Upper lobe of left lung (tissue), 4 donors: ENCODE measurements around the gene GYPC.

Experiments
- CTCF ChIP-seq, 6 experiments: fragments of 450-650 bp in 4 of 6; fragments of 200-600 bp in 2 of 6; sonication (generic) in 2 of 6; IDR thresholded peaks; one replicate each; pipeline ENCODE4 v1.5.1; 2016 to 2019; ENCODE audit warnings: antibody characterized with exemption in 6 of 6
- POLR2AphosphoS5 ChIP-seq, 2 donors: sonication (generic); formaldehyde crosslinking; IDR thresholded peaks; one replicate each; pipeline ENCODE4 v1.5.1; 2017; ENCODE audit warnings: antibody characterized with exemption in 2 of 2

GRCh38 chr2:126707941-126708340, 52.0 kb downstream of the GYPC start:
- TF ChIP-seq CTCF (IDR thresholded peaks at IDR 0.05) = no peak
- no peak for TF ChIP-seq POLR2AphosphoS5 (IDR thresholded peaks at IDR 0.05)
